DND-41 (cell line): ENCODE measurements around the gene SFXN5.

Experiments used
- ATAC-seq: fragments of 200-7000 bp; cut with Tn5 transposase; 3 replicates; pipeline ENCODE4 v1.9.1; 2021; ENCODE audit warnings: low read depth; ENCODE audit not compliant: insufficient read depth
- DNase-seq: peaks from one replicate; pipeline ENCODE4 v3.0.0-alpha.2; 2020
- H2AFZ ChIP-seq: 2 replicates; pipeline ENCODE4 v1.6.0; 2012; ENCODE audit warnings: low read depth, low read length
- H3K27ac ChIP-seq: 2 replicates; pipeline ENCODE4 v1.5.1; 2012; ENCODE audit warnings: low read length, inconsistent platforms
- H3K27me3 ChIP-seq: fragments of 200-600 bp; sonication (generic); 2 replicates; pipeline ENCODE4 v1.6.0; 2012; ENCODE audit warnings: low read length, mild to moderate bottlenecking, inconsistent platforms; ENCODE audit not compliant: insufficient read depth, poor library complexity
- H3K36me3 ChIP-seq: 2 replicates; pipeline ENCODE4 v1.5.1; 2012; ENCODE audit warnings: low read length, inconsistent platforms; ENCODE audit not compliant: insufficient read depth
- H3K4me1 ChIP-seq: 2 replicates; pipeline ENCODE4 v1.5.1; 2012; ENCODE audit warnings: mild to moderate bottlenecking, low read length; ENCODE audit not compliant: insufficient read depth
- H3K4me2 ChIP-seq: 2 replicates; pipeline ENCODE4 v1.6.0; 2012; ENCODE audit warnings: mild to moderate bottlenecking, moderate library complexity, low read length, inconsistent platforms; ENCODE audit not compliant: insufficient read depth
- H3K4me3 ChIP-seq, 2 experiments: fragments of 200-600 bp in 1 of 2; shearing (Covaris generic) in 1 of 2; 2 replicates each; pipeline ENCODE4 v1.5.1; 2012 to 2016; ENCODE audit warnings: inconsistent platforms in 2 of 2, low read length in 2 of 2, mild to moderate bottlenecking in 2 of 2, low read depth in 1 of 2, moderate library complexity in 1 of 2
- H3K79me2 ChIP-seq: 2 replicates; pipeline ENCODE4 v1.6.0; 2012; ENCODE audit warnings: low read length, inconsistent platforms; ENCODE audit not compliant: insufficient read depth
- H3K9ac ChIP-seq: 2 replicates; pipeline ENCODE4 v1.6.0; 2012; ENCODE audit warnings: low read depth, mild to moderate bottlenecking, inconsistent platforms, low read length, moderate library complexity
- H3K9me3 ChIP-seq: 2 replicates; pipeline ENCODE4 v1.5.1; 2012; ENCODE audit warnings: low read length, moderate library complexity, mild to moderate bottlenecking, inconsistent platforms; ENCODE audit not compliant: insufficient read depth, severe bottlenecking
- H4K20me1 ChIP-seq: 2 replicates; pipeline ENCODE4 v1.6.0; 2012; ENCODE audit warnings: low read length; ENCODE audit not compliant: insufficient read depth
- CTCF ChIP-seq: IDR thresholded peaks from 2 replicates; pipeline ENCODE4 v1.5.1; 2012; ENCODE audit warnings: borderline replicate concordance, low read length, moderate library complexity, mild to moderate bottlenecking; ENCODE audit not compliant: poor library complexity, severe bottlenecking; ENCODE audit errors: extremely low read depth
- EZH2 ChIP-seq: IDR thresholded peaks from 3 replicates; pipeline ENCODE4 v1.6.1; 2012; ENCODE audit warnings: borderline replicate concordance, low read depth, mild to moderate bottlenecking, moderate library complexity, low read length, inconsistent platforms; ENCODE audit not compliant: severe bottlenecking

SFXN5 gene

GRCh38 chr2:73101626-73102256 is 30.2 kb upstream of the SFXN5 start:
- Histone ChIP-seq H3K4me1 (no peaks in the 10 kb centered on the region), H3K4me2 (no peak overlapping the region), H3K9me3 (no peaks in the 10 kb centered on the region), H3K36me3 (no peaks in the 10 kb centered on the region), H3K27me3 (peaks cover 13% of the 10 kb centered on the region), H3K4me3 (no peak overlapping the region), H2AFZ (no peak overlapping the region), H3K9ac (no peak overlapping the region), H3K79me2 (no peaks in the 10 kb centered on the region), H4K20me1 (no peaks in the 10 kb centered on the region), H3K27ac (no peak overlapping the region)
- no peak for DNase-seq
- no peak for ATAC-seq
- TF ChIP-seq EZH2 (no peak), CTCF (no peak)

GRCh38 chr2:73100956-73101355 is 29.4 kb upstream of the SFXN5 start:
- H3K27ac ChIP-seq = no peak overlapping the region
- no peaks in the 10 kb centered on the region for H4K20me1 ChIP-seq
- H3K9me3 ChIP-seq = no peaks in the 10 kb centered on the region
- H3K9ac ChIP-seq = no peak overlapping the region
- no peak overlapping the region for H2AFZ ChIP-seq
- DNase-seq (no peak), ATAC-seq (no peak)
- no peaks in the 10 kb centered on the region for H3K4me1 ChIP-seq
- no peaks in the 10 kb centered on the region for H3K36me3 ChIP-seq
- H3K4me3 ChIP-seq = no peak overlapping the region
- H3K4me2 ChIP-seq = no peak overlapping the region
- TF ChIP-seq EZH2 (no peak), CTCF (no peak)
- H3K27me3 ChIP-seq = peaks cover 17% of the 10 kb centered on the region
- no peaks in the 10 kb centered on the region for H3K79me2 ChIP-seq

GRCh38 chr2:73099486-73099885 is 28.0 kb upstream of the SFXN5 start:
- Histone ChIP-seq H3K79me2 (no peaks in the 10 kb centered on the region), H3K27me3 (peaks cover 17% of the 10 kb centered on the region), H3K4me2 (no peak overlapping the region), H3K27ac (no peak overlapping the region), H3K9ac (no peak overlapping the region), H3K9me3 (no peaks in the 10 kb centered on the region), H2AFZ (no peak overlapping the region), H3K4me1 (no peaks in the 10 kb centered on the region), H3K4me3 (no peak overlapping the region), H4K20me1 (no peaks in the 10 kb centered on the region), H3K36me3 (no peaks in the 10 kb centered on the region)
- DNase-seq (no peak), ATAC-seq (no peak)
- TF ChIP-seq CTCF = no peak
- no peak for TF ChIP-seq EZH2
